Right ventricle myocardium superior (tissue), 1 donor: ENCODE data around the gene FBXO8. TPM values are rescaled to one million over a fixed set of nuclear protein-coding genes. Genes with fewer than 3 reads are reported as not detected.

Source experiments
- ATAC-seq: fragments of 200-7000 bp; cut with Tn5 transposase; one replicate; pipeline ENCODE4 v1.9.1; 2020; ENCODE audit warnings: mild to moderate bottlenecking; ENCODE audit not compliant: poor library complexity
- DNase-seq: peaks from one replicate; pipeline ENCODE4 v3.0.0-alpha.2; 2020
- intact Hi-C: fragments of 100-400 bp; cut with DNase I; formaldehyde crosslinking; loops from one replicate; pipeline ENCODE4 v1.11.2; 2022
- total RNA-seq: library from RNA; stranded (reverse); fragmentation: NEBNext Ultra II Directional; extraction: Animal tissue kit (Norgen Biotek cat#: 25700); gene quantifications from one replicate; pipeline ENCODE4 v1.2.1, GENCODE V29; 2021
- donor health status: DM: no; HTN: yes; CAD: no; lungs with severe emphysema.

FBXO8 gene
- total RNA-seq, 1 donor from 2014 or later: 27.5 TPM

- intact Hi-C loops: no loop called here
- no peak for ATAC-seq
- DNase-seq: no peak
These were observed 67.3 kb downstream of the FBXO8 start for GRCh38 chr4:174215961-174216680.

GRCh38 chr4:174215057-174215456, 68.4 kb downstream of the FBXO8 start:
- intact Hi-C loops: no loop called here
- no peak for DNase-seq
- no peak for ATAC-seq

- peak; percentile 49 for DNase-seq
- peak; percentile 64 for ATAC-seq
- intact Hi-C loops: no loop called here
These were observed 69.2 kb downstream of the FBXO8 start for GRCh38 chr4:174214101-174214878.

- DNase-seq (no peak), ATAC-seq (no peak)
- intact Hi-C loops: no loop called here
These were observed 69.8 kb downstream of the FBXO8 start for GRCh38 chr4:174213731-174214100.

GRCh38 chr4:174212061-174212460, 71.4 kb downstream of the FBXO8 start:
- intact Hi-C loops: no loop called here
- ATAC-seq (no peak), DNase-seq (no peak)

- no peak for ATAC-seq
- DNase-seq: peak; percentile 36
- intact Hi-C loops: no loop called here
These were observed 71.8 kb downstream of the FBXO8 start for GRCh38 chr4:174211622-174212044.

GRCh38 chr4:174210952-174211490, 72.4 kb downstream of the FBXO8 start:
- intact Hi-C loops: no loop called here
- ATAC-seq (no peak), DNase-seq (no peak)

GRCh38 chr4:174210354-174210753, 73.1 kb downstream of the FBXO8 start:
- no peak for ATAC-seq
- intact Hi-C loops: no loop called here
- DNase-seq: no peak

- intact Hi-C loops: no loop called here
- DNase-seq (no peak), ATAC-seq (no peak)
These were observed 74.1 kb downstream of the FBXO8 start for GRCh38 chr4:174209341-174209740.

GRCh38 chr4:174207367-174207766, 76.1 kb downstream of the FBXO8 start:
- DNase-seq (no peak), ATAC-seq (no peak)
- intact Hi-C loops: no loop called here

- DNase-seq: no peak
- no peak for ATAC-seq
- intact Hi-C loops: no loop called here
These were observed 79.2 kb downstream of the FBXO8 start for GRCh38 chr4:174204164-174204831.

- ATAC-seq (no peak), DNase-seq (no peak)
- intact Hi-C loops: no loop called here
These were observed 81.6 kb downstream of the FBXO8 start for GRCh38 chr4:174201871-174202270.

- ATAC-seq: no peak
- no peak for DNase-seq
- intact Hi-C loops: no loop called here
These were observed 83.7 kb downstream of the FBXO8 start for GRCh38 chr4:174199735-174200134.

GRCh38 chr4:174198828-174199227, 84.6 kb downstream of the FBXO8 start:
- intact Hi-C loops: no loop called here
- ATAC-seq (no peak), DNase-seq (no peak)

- DNase-seq (no peak), ATAC-seq (no peak)
- intact Hi-C loops: no loop called here
These were observed 85.1 kb downstream of the FBXO8 start for GRCh38 chr4:174198396-174198795.

- DNase-seq (no peak), ATAC-seq (no peak)
- intact Hi-C loops: no loop called here
These were observed 89.8 kb downstream of the FBXO8 start for GRCh38 chr4:174193438-174194374.

- intact Hi-C loops: no loop called here
- no peak for ATAC-seq
These were observed 90.5 kb downstream of the FBXO8 start for GRCh38 chr4:174192943-174193342.

GRCh38 chr4:174190832-174191500, 92.5 kb downstream of the FBXO8 start:
- DNase-seq (no peak), ATAC-seq (no peak)
- intact Hi-C loops: no loop called here

More at GRCh38 chr4:174192943-174193342, 90.5 kb downstream of the FBXO8 start:
- DNase-seq: no peak
